ENCODE data around the gene FBP2.

GRCh38 chr9:94600715-94601114, 7.1 kb upstream of the FBP2 start:
- TF ChIP-seq CTCF (conservative IDR thresholded peaks at IDR 0.05) (no peak), ZFX (IDR thresholded peaks at IDR 0.05) (no peak)

Data from C4-2B (cell line).